Measurements from ENCODE around the gene LRRC61. TPM values are rescaled to one million over a fixed set of nuclear protein-coding genes. Genes with fewer than 3 reads are reported as not detected.

LRRC61 gene
- total and polyA plus RNA-seq, 7 donors, result 4.4 to 18.6 (median 10.8) TPM

DNA sequence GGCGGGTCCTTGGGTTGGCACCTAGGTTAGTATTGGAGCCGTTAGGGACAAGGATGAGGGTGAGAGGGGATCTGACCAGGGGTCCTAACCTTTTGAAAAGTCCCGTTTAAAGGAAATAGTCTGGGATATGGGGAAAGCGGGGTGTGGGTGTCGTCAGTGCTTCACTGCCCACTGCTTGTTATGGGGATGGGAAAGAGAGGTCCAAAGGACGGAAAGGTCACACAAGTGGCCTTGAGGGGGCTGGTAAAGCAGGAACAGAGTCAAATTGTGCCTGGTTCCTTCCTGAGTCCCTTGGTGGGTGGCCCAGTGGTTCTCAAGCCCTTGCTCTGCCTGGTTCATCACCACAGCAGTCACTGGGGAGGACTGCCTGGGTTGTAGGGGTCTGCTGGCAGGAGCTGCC, 53.4 kb downstream of the LRRC61 start:
- no peak for DNase-seq
- intact Hi-C loops (cut with DNase I), result loop anchor here (10.0 kb wide), 1 partner anchor 588 kb away; no protein-coding TSS in a partner anchor
- H3K27ac ChIP-seq, result peak overlapping the region in 3 of 4 donors; percentile 37 to 93 (median 42)

DNA sequence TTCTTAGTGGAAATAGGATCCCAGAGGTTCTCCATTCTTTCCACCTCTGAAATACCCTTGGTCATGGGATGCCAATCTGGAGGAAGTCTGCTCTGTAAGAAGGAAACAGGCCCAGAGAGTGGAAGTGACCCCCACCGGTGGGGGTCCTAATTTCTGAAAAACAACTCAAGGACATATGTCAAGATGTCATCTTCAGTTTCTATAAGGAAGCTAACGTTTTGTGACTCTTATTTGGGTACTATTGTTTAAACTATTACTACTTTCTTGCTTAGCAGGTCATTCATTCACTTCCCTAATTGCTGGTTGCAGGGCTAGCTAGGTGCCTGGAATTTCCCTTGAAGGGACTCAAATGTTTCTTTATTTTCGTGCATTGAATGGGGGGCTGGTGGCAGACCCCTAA, 54.0 kb downstream of the LRRC61 start:
- 6 to 28% methylated on average over 3 of the region's 3 CpGs for WGBS, 2 donors
- H3K36me3 ChIP-seq, result peaks cover 0 to 23% (median 12%) of the 10 kb centered on the region in 4 donors
- DNase-seq, result no peak
- intact Hi-C loops (cut with DNase I), result loop anchor here (10.0 kb wide), 1 partner anchor 588 kb away; no protein-coding TSS in a partner anchor
- TF ChIP-seq POLR2A (IDR thresholded peaks at IDR 0.05) (no peak), EP300 (IDR thresholded peaks at IDR 0.05) (no peak), POLR2AphosphoS5 (IDR thresholded peaks at IDR 0.05) (no peak)
- TF ChIP-seq, protein P1, sequence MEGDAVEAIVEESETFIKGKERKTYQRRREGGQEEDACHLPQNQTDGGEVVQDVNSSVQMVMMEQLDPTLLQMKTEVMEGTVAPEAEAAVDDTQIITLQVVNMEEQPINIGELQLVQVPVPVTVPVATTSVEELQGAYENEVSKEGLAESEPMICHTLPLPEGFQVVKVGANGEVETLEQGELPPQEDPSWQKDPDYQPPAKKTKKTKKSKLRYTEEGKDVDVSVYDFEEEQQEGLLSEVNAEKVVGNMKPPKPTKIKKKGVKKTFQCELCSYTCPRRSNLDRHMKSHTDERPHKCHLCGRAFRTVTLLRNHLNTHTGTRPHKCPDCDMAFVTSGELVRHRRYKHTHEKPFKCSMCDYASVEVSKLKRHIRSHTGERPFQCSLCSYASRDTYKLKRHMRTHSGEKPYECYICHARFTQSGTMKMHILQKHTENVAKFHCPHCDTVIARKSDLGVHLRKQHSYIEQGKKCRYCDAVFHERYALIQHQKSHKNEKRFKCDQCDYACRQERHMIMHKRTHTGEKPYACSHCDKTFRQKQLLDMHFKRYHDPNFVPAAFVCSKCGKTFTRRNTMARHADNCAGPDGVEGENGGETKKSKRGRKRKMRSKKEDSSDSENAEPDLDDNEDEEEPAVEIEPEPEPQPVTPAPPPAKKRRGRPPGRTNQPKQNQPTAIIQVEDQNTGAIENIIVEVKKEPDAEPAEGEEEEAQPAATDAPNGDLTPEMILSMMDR (IDR thresholded peaks at IDR 0.05), result no peak
- no peaks in the 10 kb centered on the region for H3K27me3 ChIP-seq
- H3K27ac ChIP-seq, result peak overlapping the region in 3 of 4 donors; percentile 91 to 95 (median 93)
- H3K4me1 ChIP-seq, result peaks cover 0 to 52% (median 38%) of the 10 kb centered on the region in 4 donors
- H3K9me3 ChIP-seq, result no peaks in the 10 kb centered on the region
- H3K4me3 ChIP-seq, result no peak overlapping the region

More for the DNA sequence above, 53.4 kb downstream of the LRRC61 start:
- peaks cover 0 to 29% (median 16%) of the 10 kb centered on the region in 4 donors for H3K36me3 ChIP-seq
- no peaks in the 10 kb centered on the region for H3K27me3 ChIP-seq
- no peaks in the 10 kb centered on the region for H3K9me3 ChIP-seq
- H3K4me3 ChIP-seq, result no peak overlapping the region
- TF ChIP-seq, protein P1 (IDR thresholded peaks at IDR 0.05), result no peak
- TF ChIP-seq EP300 (IDR thresholded peaks at IDR 0.05) (no peak), POLR2AphosphoS5 (IDR thresholded peaks at IDR 0.05) (no peak), POLR2A (IDR thresholded peaks at IDR 0.05) (no peak)
- WGBS, 2 donors, result 20 to 67% methylated on average over 6 of the region's 6 CpGs
- H3K4me1 ChIP-seq, result peaks cover 0 to 46% (median 36%) of the 10 kb centered on the region in 4 donors

DNA sequence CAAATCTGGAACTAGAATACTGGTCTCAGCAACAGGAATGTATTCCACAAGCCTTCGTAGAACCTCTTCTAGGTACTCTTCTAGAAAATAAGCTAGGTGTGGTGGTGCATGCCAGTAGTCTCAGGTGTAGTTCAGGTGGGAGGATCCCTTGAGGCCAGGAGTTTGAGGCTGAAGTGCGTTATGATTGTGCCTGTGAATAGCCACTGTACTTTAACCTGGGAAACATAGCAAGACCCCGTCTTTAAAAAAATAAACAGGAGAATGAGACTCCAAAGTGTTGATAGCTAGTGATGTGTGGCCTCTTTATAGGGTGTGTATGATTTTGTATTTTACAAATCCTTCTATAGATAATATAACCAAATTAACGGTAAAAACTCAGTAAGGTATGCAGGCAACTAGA, 54.5 kb downstream of the LRRC61 start:
- no peak for DNase-seq
- H3K4me3 ChIP-seq, result no peak overlapping the region
- peaks cover 0 to 18% (median 8%) of the 10 kb centered on the region in 4 donors for H3K36me3 ChIP-seq
- peaks cover 0 to 52% (median 38%) of the 10 kb centered on the region in 4 donors for H3K4me1 ChIP-seq
- TF ChIP-seq POLR2A (IDR thresholded peaks at IDR 0.05) (no peak), EP300 (IDR thresholded peaks at IDR 0.05) (no peak), POLR2AphosphoS5 (IDR thresholded peaks at IDR 0.05) (no peak)
- TF ChIP-seq, protein P1 (IDR thresholded peaks at IDR 0.05), result no peak
- no peaks in the 10 kb centered on the region for H3K27me3 ChIP-seq
- H3K9me3 ChIP-seq, result no peaks in the 10 kb centered on the region
- WGBS, 2 donors, result 16 to 51% methylated on average over 4 of the region's 4 CpGs
- intact Hi-C loops (cut with DNase I), result loop anchor here (1.0 to 10.0 kb wide), 3 partner anchors 7 to 587 kb away; partner anchors contain the start of gene RARRES2
- H3K27ac ChIP-seq, result peak overlapping the region; percentile 91 to 95 (median 94)

DNA sequence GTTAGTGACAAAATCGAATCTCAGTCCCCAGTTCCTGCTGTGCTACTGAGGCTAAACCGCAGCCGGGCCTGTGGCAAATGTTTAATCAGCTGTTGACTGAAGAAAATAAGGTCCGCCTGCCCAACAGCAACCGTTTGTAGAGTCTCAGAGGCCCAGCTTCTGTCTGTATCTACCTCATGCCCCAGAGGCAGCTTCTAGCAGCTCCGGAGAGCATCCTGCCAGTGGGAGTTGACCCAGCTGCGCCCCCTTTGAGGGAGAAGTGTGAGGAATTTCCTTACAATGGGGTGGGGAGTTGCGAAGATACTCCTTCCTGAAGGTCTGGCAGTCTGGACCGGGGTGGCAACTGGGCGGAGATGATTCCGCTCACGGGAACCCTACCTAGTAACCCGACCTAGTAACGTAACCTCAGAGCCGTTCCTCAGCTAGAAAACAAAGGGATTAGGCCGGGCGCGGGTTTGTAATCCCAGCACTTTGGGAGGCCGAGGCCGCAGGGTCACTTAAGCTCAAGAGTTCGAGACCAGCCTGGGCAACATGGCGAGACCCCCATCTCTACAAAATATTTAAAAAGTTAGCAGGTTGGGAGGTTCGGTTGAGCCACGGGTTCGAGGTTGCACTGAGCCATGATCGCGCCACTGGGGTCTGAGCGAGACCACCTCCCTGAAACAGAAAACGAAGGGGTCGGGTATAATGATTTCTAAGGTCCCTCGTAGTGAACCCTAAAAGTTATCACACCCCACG, 55.1 kb downstream of the LRRC61 start:
- Histone ChIP-seq H3K27ac (peak overlapping the region; percentile 91 to 95 (median 94)), H3K4me1 (peaks cover 0 to 51% (median 35%) of the 10 kb centered on the region in 4 donors), H3K27me3 (no peaks in the 10 kb centered on the region), H3K9me3 (no peaks in the 10 kb centered on the region), H3K4me3 (peak overlapping the region; percentile 84 to 98 (median 92)), H3K36me3 (peaks cover 0 to 12% (median 3%) of the 10 kb centered on the region in 4 donors)
- peak; percentile 76 for DNase-seq
- TF ChIP-seq EP300 (IDR thresholded peaks at IDR 0.05) (no peak), POLR2AphosphoS5 (IDR thresholded peaks at IDR 0.05) (peak in 1 of 4 donors; percentile 21), POLR2A (IDR thresholded peaks at IDR 0.05) (no peak)
- TF ChIP-seq, protein P1 (IDR thresholded peaks at IDR 0.05), result no peak
- intact Hi-C loops (cut with DNase I), result loop anchor here (1.0 to 10.0 kb wide), 3 partner anchors 8 to 587 kb away; partner anchors contain the start of gene RARRES2
- 1 to 2% methylated on average over 32 of the region's 32 CpGs for WGBS, 2 donors

Data from sigmoid colon (tissue), 7 donors.